ENCODE measurements around the gene SHLD1.
"Not testable (repeated sequence)": the region's sequence is repeated elsewhere in the genome, so short reads cannot be mapped to it uniquely, and the experiment has no call there.

DNA sequence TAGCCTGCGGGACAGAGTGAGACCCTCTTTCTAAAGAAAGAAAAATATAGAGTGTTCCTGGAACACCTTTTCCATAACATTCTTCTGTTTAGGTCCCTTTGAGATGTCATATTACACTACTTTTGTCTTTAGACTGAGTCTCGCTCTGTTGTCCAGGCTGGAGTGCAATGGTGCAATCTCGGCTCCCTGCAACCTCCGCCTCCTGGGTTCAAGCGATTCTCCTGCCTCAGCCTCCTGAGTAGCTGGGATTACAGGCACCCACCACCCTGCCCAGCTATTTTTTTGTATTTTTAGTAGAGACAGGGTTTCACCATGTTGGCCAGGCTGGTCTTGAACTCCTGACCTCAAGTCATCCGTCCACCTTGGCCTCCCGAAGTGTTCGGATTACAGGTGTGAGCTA, 31.2 kb downstream of the SHLD1 start:
- TF ChIP-seq, protein P1, sequence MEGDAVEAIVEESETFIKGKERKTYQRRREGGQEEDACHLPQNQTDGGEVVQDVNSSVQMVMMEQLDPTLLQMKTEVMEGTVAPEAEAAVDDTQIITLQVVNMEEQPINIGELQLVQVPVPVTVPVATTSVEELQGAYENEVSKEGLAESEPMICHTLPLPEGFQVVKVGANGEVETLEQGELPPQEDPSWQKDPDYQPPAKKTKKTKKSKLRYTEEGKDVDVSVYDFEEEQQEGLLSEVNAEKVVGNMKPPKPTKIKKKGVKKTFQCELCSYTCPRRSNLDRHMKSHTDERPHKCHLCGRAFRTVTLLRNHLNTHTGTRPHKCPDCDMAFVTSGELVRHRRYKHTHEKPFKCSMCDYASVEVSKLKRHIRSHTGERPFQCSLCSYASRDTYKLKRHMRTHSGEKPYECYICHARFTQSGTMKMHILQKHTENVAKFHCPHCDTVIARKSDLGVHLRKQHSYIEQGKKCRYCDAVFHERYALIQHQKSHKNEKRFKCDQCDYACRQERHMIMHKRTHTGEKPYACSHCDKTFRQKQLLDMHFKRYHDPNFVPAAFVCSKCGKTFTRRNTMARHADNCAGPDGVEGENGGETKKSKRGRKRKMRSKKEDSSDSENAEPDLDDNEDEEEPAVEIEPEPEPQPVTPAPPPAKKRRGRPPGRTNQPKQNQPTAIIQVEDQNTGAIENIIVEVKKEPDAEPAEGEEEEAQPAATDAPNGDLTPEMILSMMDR (IDR thresholded peaks at IDR 0.05; ENCODE audit: low read length) = not testable (repeated sequence)
- not testable (repeated sequence) for TF ChIP-seq EZH2 (optimal IDR thresholded peaks at IDR 0.05; ENCODE audit: low read depth, low read length)

All from MM.1S (cell line).